ENCODE measurements around the gene TLE2.

DNA sequence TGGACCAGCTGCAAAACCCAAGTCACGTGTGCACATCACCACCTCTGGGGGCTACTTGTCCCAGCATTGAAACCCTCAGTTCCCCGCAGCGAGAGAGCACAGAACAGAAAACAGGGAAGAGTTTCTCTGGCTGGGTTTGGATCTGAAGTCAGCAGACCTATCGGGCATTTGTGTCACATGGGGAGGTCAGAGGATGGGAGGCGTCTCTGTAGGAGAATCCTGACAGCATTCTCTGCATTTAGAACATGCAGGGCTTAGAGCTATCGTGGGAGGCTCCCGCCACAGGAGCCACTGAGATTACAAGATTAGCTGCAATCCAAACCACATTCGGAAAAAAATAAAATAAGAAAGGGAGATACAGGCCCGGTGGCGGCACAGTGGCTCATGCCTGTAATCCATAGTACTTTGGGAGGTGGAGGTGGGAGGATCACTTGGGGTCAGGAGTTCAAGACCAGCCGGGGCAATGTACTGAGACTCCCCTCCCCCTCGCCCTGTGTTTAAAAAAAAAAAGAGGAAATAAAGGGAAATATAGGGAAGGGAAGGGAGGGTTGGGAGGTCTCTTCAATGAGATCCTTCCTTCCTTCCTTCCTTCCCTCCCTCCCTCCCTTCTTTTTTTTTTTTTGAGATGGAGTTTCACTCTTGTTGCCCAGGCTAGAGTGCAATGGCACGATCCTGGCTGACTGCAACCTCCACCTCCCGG lies 54.6 kb downstream of the TLE2 start:
- TF ChIP-seq POLR2A (IDR thresholded peaks at IDR 0.05) (peak in 1 of 2 donors; percentile 44), EP300 (IDR thresholded peaks at IDR 0.05) (peak in 1 of 2 donors; percentile 55)
- TF ChIP-seq, protein P1, sequence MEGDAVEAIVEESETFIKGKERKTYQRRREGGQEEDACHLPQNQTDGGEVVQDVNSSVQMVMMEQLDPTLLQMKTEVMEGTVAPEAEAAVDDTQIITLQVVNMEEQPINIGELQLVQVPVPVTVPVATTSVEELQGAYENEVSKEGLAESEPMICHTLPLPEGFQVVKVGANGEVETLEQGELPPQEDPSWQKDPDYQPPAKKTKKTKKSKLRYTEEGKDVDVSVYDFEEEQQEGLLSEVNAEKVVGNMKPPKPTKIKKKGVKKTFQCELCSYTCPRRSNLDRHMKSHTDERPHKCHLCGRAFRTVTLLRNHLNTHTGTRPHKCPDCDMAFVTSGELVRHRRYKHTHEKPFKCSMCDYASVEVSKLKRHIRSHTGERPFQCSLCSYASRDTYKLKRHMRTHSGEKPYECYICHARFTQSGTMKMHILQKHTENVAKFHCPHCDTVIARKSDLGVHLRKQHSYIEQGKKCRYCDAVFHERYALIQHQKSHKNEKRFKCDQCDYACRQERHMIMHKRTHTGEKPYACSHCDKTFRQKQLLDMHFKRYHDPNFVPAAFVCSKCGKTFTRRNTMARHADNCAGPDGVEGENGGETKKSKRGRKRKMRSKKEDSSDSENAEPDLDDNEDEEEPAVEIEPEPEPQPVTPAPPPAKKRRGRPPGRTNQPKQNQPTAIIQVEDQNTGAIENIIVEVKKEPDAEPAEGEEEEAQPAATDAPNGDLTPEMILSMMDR (IDR thresholded peaks at IDR 0.05): no peak
